Stimulated activated CD8-positive, alpha-beta memory T cell treated with anti-CD3 and anti-CD28 coated beads, Interleukin-7, amount 100 ng/mL, for 1 hour (primary cell): ENCODE data around the gene CDK5R1.

ENCODE experiments used
- DNase-seq, 2 donors: peaks; one replicate each; pipeline ENCODE4 v3.0.0-alpha.2; 2020; ENCODE audit warnings: low read depth in 2 of 2

Gene CDK5R1

GRCh38 chr17:32492648-32493289, 6.0 kb downstream of the CDK5R1 start:
- no peak for DNase-seq

- no peak for DNase-seq
Measured at GRCh38 chr17:32493571-32493970, 6.8 kb downstream of the CDK5R1 start.

- no peak for DNase-seq
Measured at GRCh38 chr17:32493976-32494513, 7.3 kb downstream of the CDK5R1 start.

GRCh38 chr17:32494621-32495358, 8.0 kb downstream of the CDK5R1 start:
- DNase-seq, result no peak

- no peak for DNase-seq
Measured at GRCh38 chr17:32495359-32496231, 8.8 kb downstream of the CDK5R1 start.

GRCh38 chr17:32496395-32497073, 9.7 kb downstream of the CDK5R1 start:
- no peak for DNase-seq

GRCh38 chr17:32497431-32498205, 10.8 kb downstream of the CDK5R1 start:
- no peak for DNase-seq

- DNase-seq, result no peak
Measured at GRCh38 chr17:32498391-32498790, 11.6 kb downstream of the CDK5R1 start.

GRCh38 chr17:32502013-32502412, 15.2 kb downstream of the CDK5R1 start:
- no peak for DNase-seq

GRCh38 chr17:32502710-32503109, 15.9 kb downstream of the CDK5R1 start:
- no peak for DNase-seq

- no peak for DNase-seq
Measured at GRCh38 chr17:32503251-32504165, 16.7 kb downstream of the CDK5R1 start.

- no peak for DNase-seq
Measured at GRCh38 chr17:32504166-32504990, 17.6 kb downstream of the CDK5R1 start.

GRCh38 chr17:32508926-32509325, 22.1 kb downstream of the CDK5R1 start:
- no peak for DNase-seq

GRCh38 chr17:32510466-32510865, 23.7 kb downstream of the CDK5R1 start:
- DNase-seq, result no peak

GRCh38 chr17:32512328-32512727, 25.5 kb downstream of the CDK5R1 start:
- DNase-seq, result no peak

- DNase-seq, result no peak
Measured at GRCh38 chr17:32513579-32513978, 26.8 kb downstream of the CDK5R1 start.

GRCh38 chr17:32514606-32515005, 27.8 kb downstream of the CDK5R1 start:
- DNase-seq, result no peak

GRCh38 chr17:32515677-32516383, 29.0 kb downstream of the CDK5R1 start:
- DNase-seq, result no peak
